HG03095 (cell line): ENCODE data around the gene MAPK1.
"Not testable (repeated sequence)": the region's sequence is repeated elsewhere in the genome, so short reads cannot be mapped to it uniquely, and the experiment has no call there.

Source experiments
- ATAC-seq: cut with Tn5 transposase; IDR thresholded peaks from one replicate; pipeline ENCODE4 v1.9.1; 2021; ENCODE audit warnings: moderate library complexity; ENCODE audit not compliant: unreplicated experiment

MAPK1 gene

GRCh38 chr22:21867528-21868266, at the start of gene MAPK1:
TSS of gene MAPK1 (minus strand) at chr22:21867645. CDS start at chr22:21867440, 205 bp downstream.
- ATAC-seq = peak; percentile 77

DNA sequence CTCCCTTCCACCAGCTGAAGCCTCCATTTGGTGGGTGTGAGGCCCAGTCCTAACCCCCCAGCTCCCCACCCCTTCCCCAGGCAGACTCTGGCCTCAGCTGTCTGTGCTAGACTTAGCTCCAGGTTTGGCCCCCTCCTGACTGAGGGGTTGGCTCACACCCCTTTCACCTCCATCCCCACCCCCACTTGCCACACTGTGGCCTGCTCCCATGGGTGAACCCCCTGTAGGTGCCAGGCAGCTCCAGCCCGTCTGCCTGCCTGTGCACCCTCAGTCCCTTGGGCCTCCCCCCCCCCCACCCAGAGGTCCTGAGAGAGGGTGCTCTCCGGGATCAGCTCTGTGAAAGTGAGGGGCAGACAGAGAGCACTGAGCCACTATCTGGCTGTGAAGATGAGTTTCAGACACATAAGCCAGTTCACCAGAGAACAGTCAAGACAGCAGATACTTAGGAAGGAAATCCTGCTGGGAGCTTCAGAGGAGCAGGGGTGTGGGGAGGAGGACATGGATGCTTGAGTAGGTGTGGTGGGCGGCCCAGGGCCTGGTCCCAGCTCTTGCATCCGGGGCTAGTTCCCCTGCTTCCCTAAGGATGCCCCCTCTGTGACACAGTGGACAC, 49.0 kb upstream of the MAPK1 start:
- no peak for ATAC-seq

GRCh38 chr22:21915624-21916308, 48.3 kb upstream of the MAPK1 start:
- ATAC-seq = no peak

DNA sequence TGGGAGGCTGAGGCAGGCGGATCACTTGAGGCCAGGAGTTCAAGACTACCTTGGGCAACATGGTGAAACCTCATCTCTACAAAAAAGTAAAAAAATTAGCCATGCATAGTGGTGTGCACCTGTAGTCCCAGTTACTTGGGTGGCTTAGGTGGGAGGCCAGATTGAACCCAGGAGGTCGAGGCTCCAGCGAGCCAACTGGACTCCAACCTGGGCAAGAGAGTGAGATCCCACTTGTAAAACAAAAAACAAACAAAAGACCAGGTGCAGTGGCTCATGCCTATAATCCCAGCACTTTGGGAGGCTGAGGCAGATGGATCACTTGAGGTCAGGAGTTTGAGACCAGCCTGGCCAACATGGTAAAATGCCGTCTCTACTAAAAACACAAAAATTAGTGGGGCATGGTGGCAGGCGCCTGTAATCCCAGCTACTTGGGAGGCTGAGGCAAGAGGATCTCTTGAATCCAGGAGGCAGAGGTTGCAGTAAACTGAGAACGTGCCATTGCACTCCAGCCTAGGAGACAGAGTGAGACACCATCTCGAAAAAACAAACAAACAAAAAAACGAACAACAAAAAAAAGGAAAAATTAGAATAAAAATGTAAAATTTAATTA, 46.7 kb upstream of the MAPK1 start:
- ATAC-seq = not testable (repeated sequence)

GRCh38 chr22:21910367-21910766, 42.9 kb upstream of the MAPK1 start:
- not testable (repeated sequence) for ATAC-seq

DNA sequence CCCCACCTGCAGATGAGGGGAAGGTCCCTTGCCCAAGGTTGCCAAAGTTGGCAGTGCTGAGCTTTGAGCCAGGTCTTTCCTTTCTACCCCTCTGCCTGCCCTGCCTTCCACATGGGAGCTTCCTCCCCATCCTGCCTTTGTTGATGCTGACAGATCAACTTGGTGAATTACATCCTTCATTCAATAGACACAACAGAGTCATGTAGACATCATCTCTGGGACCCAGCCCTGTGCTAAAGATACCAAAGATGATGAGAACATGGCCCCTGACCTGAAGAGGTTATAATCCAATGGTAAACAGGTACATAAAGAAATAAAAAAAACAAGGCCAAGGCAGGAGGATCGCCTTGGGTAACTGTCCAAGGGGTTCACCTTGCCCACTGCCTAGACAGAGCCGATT, 42.4 kb upstream of the MAPK1 start:
- ATAC-seq = no peak

DNA sequence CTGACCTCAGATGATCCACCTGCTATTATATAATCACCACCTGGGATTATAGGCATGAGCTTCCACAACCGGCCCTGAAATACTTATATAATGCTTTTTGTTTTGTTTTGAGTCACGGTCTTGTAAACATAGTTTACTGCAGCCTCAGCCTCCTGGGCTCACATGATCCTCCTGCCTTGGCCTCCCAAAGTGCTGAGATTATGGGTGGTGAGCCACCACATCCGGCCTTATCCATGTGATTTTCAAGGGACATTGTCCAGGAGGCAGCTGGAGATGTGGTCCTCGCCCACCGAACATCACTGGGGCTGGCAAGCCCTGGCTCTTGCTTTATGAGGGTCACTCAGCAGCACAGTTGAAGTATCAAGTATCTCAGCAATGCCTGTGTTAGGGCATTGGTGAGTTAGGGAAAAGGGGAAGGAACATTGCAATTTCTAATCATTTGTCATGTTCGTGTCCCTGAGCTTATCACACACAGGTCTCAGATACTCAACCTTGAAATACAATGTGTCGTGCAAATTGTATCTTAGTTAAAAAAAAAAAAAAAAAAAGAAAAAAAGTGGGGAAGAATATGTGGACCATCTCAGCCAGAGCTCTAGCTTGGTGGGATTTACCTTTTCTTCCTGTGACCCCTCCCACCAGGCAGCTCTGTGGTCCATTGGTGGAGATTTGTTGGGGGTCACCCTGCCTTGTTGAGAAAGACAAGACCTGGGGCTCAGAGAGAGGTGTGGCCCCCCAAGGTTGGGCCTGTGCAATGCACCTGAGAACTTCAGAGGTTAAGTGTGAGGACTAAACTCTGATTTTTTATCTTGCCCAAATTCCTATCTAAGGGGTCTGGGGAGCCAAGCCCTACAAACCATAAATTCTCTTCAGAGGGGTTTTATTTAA, 40.4 kb upstream of the MAPK1 start:
- ATAC-seq = no peak

- ATAC-seq = not testable (repeated sequence)
Observed at GRCh38 chr22:21905234-21905633, 37.8 kb upstream of the MAPK1 start.

GRCh38 chr22:21904250-21904789, 36.9 kb upstream of the MAPK1 start:
- ATAC-seq = no peak

- ATAC-seq = no peak
Observed at GRCh38 chr22:21903283-21903682, 35.8 kb upstream of the MAPK1 start.

- no peak for ATAC-seq
Observed at GRCh38 chr22:21902296-21903087, 35.0 kb upstream of the MAPK1 start.

- ATAC-seq = no peak
Observed at GRCh38 chr22:21898354-21898896, 31.0 kb upstream of the MAPK1 start.

DNA sequence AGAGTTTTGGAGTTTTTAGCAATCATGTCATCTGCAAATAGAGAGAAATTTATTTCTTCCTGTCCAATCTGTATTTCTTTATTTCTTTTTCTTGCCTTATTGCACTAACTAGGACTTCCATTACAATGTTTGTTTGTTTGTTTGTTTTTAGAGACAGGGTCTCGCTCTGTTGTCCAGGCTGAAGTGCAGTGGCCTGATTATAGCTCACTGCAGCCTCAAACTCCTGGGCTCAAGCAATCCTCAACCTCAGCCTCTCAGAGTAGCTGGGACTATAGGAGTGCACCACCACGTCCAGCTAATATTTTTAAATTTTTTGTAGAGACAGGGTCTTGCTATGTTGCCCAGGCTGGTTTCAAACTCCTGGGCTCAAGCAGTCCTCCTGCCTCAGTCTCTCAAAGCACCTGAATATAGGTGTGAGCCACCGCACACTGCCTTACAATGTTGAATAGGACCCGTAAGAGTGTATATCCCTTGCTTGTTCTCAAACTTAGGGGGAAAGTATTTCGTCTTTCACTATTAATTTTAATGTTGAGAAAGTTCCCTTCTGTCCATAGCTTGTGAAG, 29.6 kb upstream of the MAPK1 start:
- no peak for ATAC-seq

DNA sequence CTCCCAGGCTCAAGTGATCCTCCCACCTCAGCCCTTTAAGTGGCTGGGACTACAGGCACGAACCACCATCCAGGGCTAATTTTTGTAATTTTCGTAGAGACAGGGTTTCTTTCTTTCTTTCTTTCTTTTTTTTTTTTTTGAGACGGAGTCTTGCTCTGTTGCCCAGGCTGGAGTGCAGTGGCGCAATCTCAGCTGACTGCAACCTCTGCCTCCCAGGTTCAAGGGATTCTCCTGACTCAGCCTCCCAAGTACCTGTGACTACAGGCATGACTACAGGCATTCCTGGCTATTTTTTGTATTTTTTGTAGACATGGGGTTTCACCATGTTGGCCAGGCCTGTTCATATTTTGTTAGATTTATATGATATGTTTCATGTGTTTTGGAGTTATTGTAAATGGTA, 28.8 kb upstream of the MAPK1 start:
- not testable (repeated sequence) for ATAC-seq

DNA sequence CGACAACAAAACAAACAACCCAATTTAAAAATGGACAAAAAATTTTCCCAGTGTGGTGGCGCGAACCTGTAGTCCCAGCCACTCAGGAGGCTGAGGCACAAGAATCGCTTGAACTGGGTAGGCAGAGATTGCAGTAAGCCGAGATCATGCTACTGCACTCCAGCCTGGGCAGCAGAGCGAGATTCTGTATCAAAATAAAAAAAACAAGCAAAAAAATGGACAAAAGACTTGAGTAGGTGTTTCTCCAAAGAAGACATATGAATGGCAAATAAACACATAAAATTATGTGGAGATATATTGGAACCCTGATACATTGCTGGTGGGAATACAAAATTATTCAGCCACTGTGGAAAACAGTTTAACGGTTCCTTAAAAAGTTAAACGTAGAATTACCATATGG, 27.4 kb upstream of the MAPK1 start:
- ATAC-seq = no peak

- no peak for ATAC-seq
Observed at GRCh38 chr22:21889251-21889990, 22.0 kb upstream of the MAPK1 start.

GRCh38 chr22:21887841-21888240, 20.4 kb upstream of the MAPK1 start:
- no peak for ATAC-seq

DNA sequence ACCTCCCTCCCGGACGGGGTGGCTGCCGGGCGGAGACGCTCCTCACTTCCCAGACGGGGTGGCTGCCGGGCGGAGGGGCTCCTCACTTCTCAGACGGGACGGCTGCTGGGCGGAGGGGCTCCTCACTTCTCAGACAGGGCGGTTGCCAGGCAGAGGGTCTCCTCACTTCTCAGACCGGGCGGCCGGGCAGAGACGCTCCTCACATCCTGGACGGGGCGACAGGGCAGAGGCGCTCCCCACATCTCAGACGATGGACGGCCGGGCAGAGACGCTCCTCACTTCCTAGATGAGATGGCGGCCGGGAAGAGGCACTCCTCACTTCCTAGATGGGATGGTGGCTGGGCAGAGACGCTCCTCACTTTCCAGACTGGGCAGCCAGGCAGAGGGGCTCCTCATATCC, 16.5 kb upstream of the MAPK1 start:
- ATAC-seq = not testable (repeated sequence)
